Measurements from ENCODE around the gene TRAK1.

The TRAK1 gene

DNA sequence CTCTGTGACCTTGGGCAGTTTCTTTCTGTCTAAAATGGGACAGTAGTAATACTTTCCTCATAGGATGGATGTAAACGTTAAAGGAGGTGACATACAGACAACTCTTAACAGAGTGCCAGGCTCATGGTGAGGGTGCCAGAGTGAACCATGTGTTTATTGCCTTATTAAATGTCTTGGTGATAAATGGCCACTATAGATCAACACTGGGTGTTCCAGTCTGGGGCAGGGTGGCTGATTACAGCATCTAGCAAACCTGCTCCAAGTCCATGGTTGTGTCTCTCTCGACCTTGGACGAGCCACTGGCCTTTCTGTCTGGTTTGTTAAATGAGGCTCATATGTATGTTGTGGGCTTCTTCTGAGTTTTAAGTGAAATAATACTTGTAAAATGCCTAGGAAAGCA, 75.1 kb downstream of the TRAK1 start:
- Histone ChIP-seq H3K79me2 (ENCODE audit: low read length) (peaks cover 70% of the 10 kb centered on the region), H4K20me1 (ENCODE audit: insufficient read depth, low read length) (no peaks in the 10 kb centered on the region), H3K4me1 (ENCODE audit: low read length) (peaks cover 1% of the 10 kb centered on the region; the same call in 1 of the 2 replicates)

DNA sequence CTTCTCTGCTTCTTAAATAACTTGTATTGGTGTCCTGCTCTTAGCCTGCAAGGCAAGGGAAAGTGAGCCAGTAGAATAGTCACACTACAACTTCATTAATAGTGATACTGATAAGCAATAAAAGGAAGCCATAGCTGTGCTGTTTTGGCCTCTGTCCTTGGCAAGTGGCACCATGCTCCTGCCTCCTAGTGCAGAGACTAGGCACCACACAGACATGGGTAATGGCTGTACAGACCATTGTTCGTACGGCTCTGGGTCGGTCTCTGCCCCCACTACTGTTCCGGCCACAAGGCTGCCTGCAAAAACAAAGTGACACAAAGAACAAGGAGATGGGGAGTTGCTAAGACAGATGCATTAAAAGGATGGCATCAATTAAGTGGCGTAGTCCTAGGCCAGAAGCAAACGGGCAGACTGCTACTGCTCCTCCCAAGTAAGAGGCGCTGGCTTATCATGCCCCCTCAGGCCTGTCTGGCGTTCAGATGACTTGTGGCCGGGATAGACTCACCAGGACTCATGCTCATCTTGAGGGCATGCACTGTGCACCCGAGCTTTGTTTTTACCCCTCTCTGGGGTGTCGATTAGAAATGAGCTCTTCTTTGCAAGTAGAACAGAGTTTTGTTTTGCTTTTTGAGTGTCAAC, 75.6 kb downstream of the TRAK1 start:
- H3K4me3 ChIP-seq (ENCODE audit: low read length), result no peak overlapping the region
- H3K9ac ChIP-seq (ENCODE audit: low read length), result no peak overlapping the region
- H3K9me2 ChIP-seq (replicated peaks; ENCODE audit: insufficient read depth, low read length), result no peaks in the 10 kb centered on the region
- no peak overlapping the region for H3K27ac ChIP-seq (ENCODE audit: low read length)
- H3K4me2 ChIP-seq (ENCODE audit: low read depth, low read length), result no peak overlapping the region
- DNase-seq, result no peak
- H3F3A ChIP-seq (ENCODE audit: insufficient read depth, low read length), result no peaks in the 10 kb centered on the region
- no peaks in the 10 kb centered on the region for H3K36me3 ChIP-seq (replicated peaks; ENCODE audit: insufficient read depth, low read length)
- no peak overlapping the region for H2AFZ ChIP-seq (ENCODE audit: low read length)
- H4K20me1 ChIP-seq (ENCODE audit: insufficient read depth, low read length), result no peaks in the 10 kb centered on the region
- TF ChIP-seq EZH2phosphoT487 (IDR thresholded peaks at IDR 0.05; ENCODE audit: low read length), result no peak
- TF ChIP-seq, protein P1, sequence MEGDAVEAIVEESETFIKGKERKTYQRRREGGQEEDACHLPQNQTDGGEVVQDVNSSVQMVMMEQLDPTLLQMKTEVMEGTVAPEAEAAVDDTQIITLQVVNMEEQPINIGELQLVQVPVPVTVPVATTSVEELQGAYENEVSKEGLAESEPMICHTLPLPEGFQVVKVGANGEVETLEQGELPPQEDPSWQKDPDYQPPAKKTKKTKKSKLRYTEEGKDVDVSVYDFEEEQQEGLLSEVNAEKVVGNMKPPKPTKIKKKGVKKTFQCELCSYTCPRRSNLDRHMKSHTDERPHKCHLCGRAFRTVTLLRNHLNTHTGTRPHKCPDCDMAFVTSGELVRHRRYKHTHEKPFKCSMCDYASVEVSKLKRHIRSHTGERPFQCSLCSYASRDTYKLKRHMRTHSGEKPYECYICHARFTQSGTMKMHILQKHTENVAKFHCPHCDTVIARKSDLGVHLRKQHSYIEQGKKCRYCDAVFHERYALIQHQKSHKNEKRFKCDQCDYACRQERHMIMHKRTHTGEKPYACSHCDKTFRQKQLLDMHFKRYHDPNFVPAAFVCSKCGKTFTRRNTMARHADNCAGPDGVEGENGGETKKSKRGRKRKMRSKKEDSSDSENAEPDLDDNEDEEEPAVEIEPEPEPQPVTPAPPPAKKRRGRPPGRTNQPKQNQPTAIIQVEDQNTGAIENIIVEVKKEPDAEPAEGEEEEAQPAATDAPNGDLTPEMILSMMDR (IDR thresholded peaks at IDR 0.05; ENCODE audit: low read length), result no peak
- no peak for TF ChIP-seq EZH2 (optimal IDR thresholded peaks at IDR 0.05; ENCODE audit: low read depth, low read length)
- peaks cover 70% of the 10 kb centered on the region for H3K79me2 ChIP-seq (ENCODE audit: low read length)
- H3K4me1 ChIP-seq (ENCODE audit: low read length), result no peaks in the 10 kb centered on the region
- H3K9me3 ChIP-seq (replicated peaks; ENCODE audit: insufficient read depth, low read length), result no peaks in the 10 kb centered on the region
- no peaks in the 10 kb centered on the region for H3K27me3 ChIP-seq (replicated peaks; ENCODE audit: insufficient read depth, low read length)

More for the DNA sequence above, 75.1 kb downstream of the TRAK1 start:
- Histone ChIP-seq H3F3A (ENCODE audit: insufficient read depth, low read length) (no peaks in the 10 kb centered on the region), H3K27ac (ENCODE audit: low read length) (no peak overlapping the region), H3K4me3 (ENCODE audit: low read length) (no peak overlapping the region), H3K9ac (ENCODE audit: low read length) (no peak overlapping the region), H2AFZ (ENCODE audit: low read length) (no peak overlapping the region), H3K27me3 (replicated peaks; ENCODE audit: insufficient read depth, low read length) (no peaks in the 10 kb centered on the region), H3K9me3 (replicated peaks; ENCODE audit: insufficient read depth, low read length) (no peaks in the 10 kb centered on the region), H3K36me3 (replicated peaks; ENCODE audit: insufficient read depth, low read length) (no peaks in the 10 kb centered on the region), H3K9me2 (replicated peaks; ENCODE audit: insufficient read depth, low read length) (no peaks in the 10 kb centered on the region), H3K4me2 (ENCODE audit: low read depth, low read length) (no peak overlapping the region)
- no peak for DNase-seq
- TF ChIP-seq EZH2phosphoT487 (IDR thresholded peaks at IDR 0.05; ENCODE audit: low read length) (no peak), EZH2 (optimal IDR thresholded peaks at IDR 0.05; ENCODE audit: low read depth, low read length) (no peak)
- TF ChIP-seq, protein P1 (IDR thresholded peaks at IDR 0.05; ENCODE audit: low read length), result no peak

DNA sequence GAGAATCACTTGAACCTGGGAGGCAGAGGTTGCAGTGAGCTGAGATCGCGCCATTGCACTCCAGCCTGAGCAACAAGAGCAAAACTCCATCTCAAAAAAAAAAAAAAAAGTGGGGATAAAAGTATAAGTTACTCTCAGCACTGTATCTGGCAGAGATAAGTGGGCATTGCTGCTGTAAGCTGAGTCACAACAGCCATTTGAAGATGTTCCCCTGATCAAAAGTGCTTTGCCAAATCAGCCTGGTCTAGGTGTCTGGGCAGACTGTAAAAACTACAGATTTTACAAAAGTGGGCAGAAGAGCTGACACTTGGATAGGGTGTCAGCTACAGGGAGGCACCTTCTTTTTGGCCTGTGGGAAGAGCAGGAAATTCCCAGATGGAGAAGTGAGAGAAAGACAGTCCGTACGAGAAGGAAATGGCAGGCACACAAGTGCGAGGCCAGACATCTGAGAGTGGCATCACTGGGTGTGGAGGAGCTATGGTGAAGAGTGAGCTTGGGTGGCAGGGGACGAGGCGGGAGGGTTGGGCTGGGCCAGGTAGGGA, 78.5 kb downstream of the TRAK1 start:
- Histone ChIP-seq H3K27ac (ENCODE audit: low read length) (no peak overlapping the region), H3K4me3 (ENCODE audit: low read length) (no peak overlapping the region), H3K27me3 (replicated peaks; ENCODE audit: insufficient read depth, low read length) (no peaks in the 10 kb centered on the region), H2AFZ (ENCODE audit: low read length) (no peak overlapping the region), H3K4me1 (ENCODE audit: low read length) (no peaks in the 10 kb centered on the region), H3F3A (ENCODE audit: insufficient read depth, low read length) (no peaks in the 10 kb centered on the region), H3K9me3 (replicated peaks; ENCODE audit: insufficient read depth, low read length) (no peaks in the 10 kb centered on the region), H3K79me2 (ENCODE audit: low read length) (peaks cover 64% of the 10 kb centered on the region), H3K36me3 (replicated peaks; ENCODE audit: insufficient read depth, low read length) (no peaks in the 10 kb centered on the region), H3K9me2 (replicated peaks; ENCODE audit: insufficient read depth, low read length) (no peaks in the 10 kb centered on the region), H4K20me1 (ENCODE audit: insufficient read depth, low read length) (no peaks in the 10 kb centered on the region), H3K4me2 (ENCODE audit: low read depth, low read length) (no peak overlapping the region), H3K9ac (ENCODE audit: low read length) (no peak overlapping the region)
- no peak for TF ChIP-seq EZH2phosphoT487 (IDR thresholded peaks at IDR 0.05; ENCODE audit: low read length)
- TF ChIP-seq, protein P1 (IDR thresholded peaks at IDR 0.05; ENCODE audit: low read length), result no peak
- no peak for TF ChIP-seq EZH2 (optimal IDR thresholded peaks at IDR 0.05; ENCODE audit: low read depth, low read length)
- no peak for DNase-seq

Measured in MM.1S (cell line).